Neutrophil (primary cell): ENCODE measurements around the gene METTL13.

Experiments used
- H3K27ac ChIP-seq: fragments of 200-600 bp; sonication (generic); 2 replicates; pipeline ENCODE4 v1.5.1; 2016; ENCODE audit warnings: mild to moderate bottlenecking, moderate library complexity
- H3K27me3 ChIP-seq: fragments of 200-600 bp; sonication (generic); 2 replicates; pipeline ENCODE4 v1.6.0; 2016; ENCODE audit warnings: mild to moderate bottlenecking
- H3K36me3 ChIP-seq: fragments of 200-600 bp; sonication (generic); 2 replicates; pipeline ENCODE4 v1.5.1; 2017
- H3K4me1 ChIP-seq, 2 experiments: fragments of 200-600 bp in 1 of 2; sonication (generic) in 1 of 2; 1 replicate in 1 of 2; 2 replicates in 1 of 2; pipeline versions ENCODE4 v1.5.1 to v1.6.1; 2013 to 2016; ENCODE audit warnings: low read depth in 1 of 2, low read length in 1 of 2, mild to moderate bottlenecking in 1 of 2, moderate library complexity in 1 of 2; ENCODE audit not compliant: control insufficient read depth in 1 of 2, insufficient read depth in 1 of 2
- H3K4me3 ChIP-seq, 2 experiments: fragments of 200-600 bp in 1 of 2; sonication (generic) in 1 of 2; 1 replicate in 1 of 2; 2 replicates in 1 of 2; pipeline ENCODE4 v1.5.1; 2013 to 2016; ENCODE audit warnings: low read depth in 1 of 2, low read length in 1 of 2, mild to moderate bottlenecking in 1 of 2, moderate library complexity in 1 of 2
- H3K9me3 ChIP-seq: fragments of 200-600 bp; sonication (generic); 2 replicates; pipeline ENCODE4 v1.5.1; 2016
- CTCF ChIP-seq: fragments of 200-600 bp; sonication (generic); IDR thresholded peaks from 2 replicates; pipeline ENCODE4 v1.5.1; 2016; ENCODE audit warnings: antibody characterized with exemption

METTL13 gene

GRCh38 chr1:171807556-171807955 lies 26.1 kb downstream of the METTL13 start:
- TF ChIP-seq CTCF = no peak
- Histone ChIP-seq H3K27ac (no peak overlapping the region), H3K9me3 (no peaks in the 10 kb centered on the region), H3K36me3 (no peaks in the 10 kb centered on the region), H3K4me1 (no peaks in the 10 kb centered on the region), H3K27me3 (no peaks in the 10 kb centered on the region), H3K4me3 (no peak overlapping the region)

- H3K27me3 ChIP-seq = no peaks in the 10 kb centered on the region
- no peak overlapping the region for H3K4me3 ChIP-seq
- no peaks in the 10 kb centered on the region for H3K36me3 ChIP-seq
- no peaks in the 10 kb centered on the region for H3K9me3 ChIP-seq
- no peaks in the 10 kb centered on the region for H3K4me1 ChIP-seq
- H3K27ac ChIP-seq = no peak overlapping the region
- no peak for TF ChIP-seq CTCF
These were observed 28.4 kb downstream of the METTL13 start for GRCh38 chr1:171809834-171810233.

GRCh38 chr1:171811672-171812071 lies 30.2 kb downstream of the METTL13 start:
- no peak for TF ChIP-seq CTCF
- no peaks in the 10 kb centered on the region for H3K4me1 ChIP-seq
- H3K4me3 ChIP-seq = no peak overlapping the region
- no peaks in the 10 kb centered on the region for H3K27me3 ChIP-seq
- no peaks in the 10 kb centered on the region for H3K36me3 ChIP-seq
- H3K27ac ChIP-seq = no peak overlapping the region
- H3K9me3 ChIP-seq = no peaks in the 10 kb centered on the region

- H3K4me3 ChIP-seq = no peak overlapping the region
- no peaks in the 10 kb centered on the region for H3K9me3 ChIP-seq
- no peaks in the 10 kb centered on the region for H3K36me3 ChIP-seq
- no peak overlapping the region for H3K27ac ChIP-seq
- TF ChIP-seq CTCF = no peak
- H3K27me3 ChIP-seq = no peaks in the 10 kb centered on the region
- no peaks in the 10 kb centered on the region for H3K4me1 ChIP-seq
These were observed 33.2 kb downstream of the METTL13 start for GRCh38 chr1:171814692-171815091.

GRCh38 chr1:171816300-171816901 lies 34.9 kb downstream of the METTL13 start:
- no peaks in the 10 kb centered on the region for H3K27me3 ChIP-seq
- no peak overlapping the region for H3K27ac ChIP-seq
- no peak overlapping the region for H3K4me3 ChIP-seq
- H3K4me1 ChIP-seq = no peaks in the 10 kb centered on the region
- H3K9me3 ChIP-seq = no peaks in the 10 kb centered on the region
- TF ChIP-seq CTCF = no peak
- no peaks in the 10 kb centered on the region for H3K36me3 ChIP-seq
